CD14-positive monocyte (primary cell): Measurements from ENCODE around the gene NRG3. TPM values are rescaled to one million over a fixed set of nuclear protein-coding genes. Genes with fewer than 3 reads are reported as not detected.

ENCODE experiments used
- DNase-seq, 3 donors: peaks; one replicate each; pipeline ENCODE4 v3.0.0-alpha.2; 2011 to 2022
- H2AFZ ChIP-seq: 2 replicates; pipeline ENCODE4 v1.6.0; 2012; ENCODE audit warnings: mild to moderate bottlenecking, low read depth, low read length, inconsistent platforms; ENCODE audit not compliant: insufficient read depth, poor library complexity, severe bottlenecking
- H3K27ac ChIP-seq, 2 donors: 1 replicate in 1 of 2; 2 replicates in 1 of 2; pipeline ENCODE4 v1.5.1; 2012 to 2013; ENCODE audit warnings: low read length in 2 of 2, control low read depth in 1 of 2, inconsistent platforms in 1 of 2, low read depth in 1 of 2, mild to moderate bottlenecking in 1 of 2
- H3K27me3 ChIP-seq, 2 donors: one replicate each; pipeline versions ENCODE4 v1.6.0 to v1.6.1; 2011 to 2013; ENCODE audit warnings: low read length in 2 of 2; ENCODE audit not compliant: control insufficient read depth in 2 of 2, insufficient read depth in 2 of 2
- H3K36me3 ChIP-seq, 2 donors: replicated peaks in 1 of 2; 1 replicate in 1 of 2; 2 replicates in 1 of 2; pipeline versions ENCODE4 v1.5.1 to v1.6.1; 2012 to 2013; ENCODE audit warnings: low read length in 2 of 2, control low read depth in 1 of 2, inconsistent platforms in 1 of 2, mild to moderate bottlenecking in 1 of 2; ENCODE audit not compliant: insufficient read depth in 2 of 2, control insufficient read depth in 1 of 2
- H3K4me1 ChIP-seq, 2 donors: 1 replicate in 1 of 2; 2 replicates in 1 of 2; pipeline versions ENCODE4 v1.5.1 to v1.6.1; 2012 to 2013; ENCODE audit warnings: low read length in 2 of 2, control low read depth in 1 of 2, inconsistent platforms in 1 of 2, mild to moderate bottlenecking in 1 of 2, moderate library complexity in 1 of 2; ENCODE audit not compliant: insufficient read depth in 2 of 2, control insufficient read depth in 1 of 2
- H3K4me2 ChIP-seq: replicated peaks from 2 replicates; pipeline ENCODE3; 2012; ENCODE audit warnings: low read length, moderate library complexity, mild to moderate bottlenecking; ENCODE audit not compliant: poor library complexity, severe bottlenecking; ENCODE audit errors: extremely low read depth
- H3K4me3 ChIP-seq, 3 experiments: fragments of 200-600 bp in 1 of 3; sonication (generic) in 1 of 3; replicated peaks in 1 of 3; 1 replicate in 2 of 3; 2 replicates in 1 of 3; pipeline ENCODE4 v1.5.1; 2011 to 2013; ENCODE audit warnings: low read length in 3 of 3, mild to moderate bottlenecking in 3 of 3, control low read depth in 2 of 3, low read depth in 2 of 3, inconsistent platforms in 1 of 3, moderate library complexity in 1 of 3
- H3K79me2 ChIP-seq: 2 replicates; pipeline ENCODE4 v1.6.0; 2012; ENCODE audit warnings: mild to moderate bottlenecking, control low read depth, inconsistent platforms, low read length, moderate library complexity; ENCODE audit not compliant: insufficient read depth
- H3K9ac ChIP-seq: 2 replicates; pipeline ENCODE4 v1.6.0; 2017; ENCODE audit warnings: low read length, mild to moderate bottlenecking; ENCODE audit not compliant: insufficient read depth, poor library complexity, severe bottlenecking
- H3K9me3 ChIP-seq, 2 donors: replicated peaks in 1 of 2; 1 replicate in 1 of 2; 2 replicates in 1 of 2; pipeline versions ENCODE4 v1.5.1 to v1.6.1; 2012 to 2013; ENCODE audit warnings: low read length in 2 of 2, control low read depth in 1 of 2; ENCODE audit not compliant: control insufficient read depth in 1 of 2, insufficient read depth in 1 of 2
- H4K20me1 ChIP-seq: 2 replicates; pipeline ENCODE4 v1.6.0; 2012; ENCODE audit warnings: mild to moderate bottlenecking, low read length, control low read depth, moderate library complexity; ENCODE audit not compliant: insufficient read depth
- H3K27ac Mint-ChIP-seq, 7 donors: one replicate each; pipeline ENCODE4 v1.8.0; 2020; ENCODE audit warnings: mild to moderate bottlenecking in 7 of 7, mixed read lengths in 7 of 7, moderate library complexity in 6 of 7, inconsistent platforms in 2 of 7
- H3K27me3 Mint-ChIP-seq, 3 donors: one replicate each; pipeline ENCODE4 v1.8.0; 2021 to 2022; ENCODE audit warnings: low read depth in 3 of 3, mild to moderate bottlenecking in 3 of 3, mixed read lengths in 3 of 3, moderate library complexity in 3 of 3, inconsistent platforms in 1 of 3
- H3K36me3 Mint-ChIP-seq, 2 donors: one replicate each; pipeline ENCODE4 v1.8.0; 2020; ENCODE audit warnings: mixed read lengths in 2 of 2, inconsistent platforms in 1 of 2, mild to moderate bottlenecking in 1 of 2
- H3K4me1 Mint-ChIP-seq: one replicate; pipeline ENCODE4 v1.8.0; 2020; ENCODE audit warnings: mild to moderate bottlenecking, mixed read lengths
- H3K4me3 Mint-ChIP-seq, 2 donors: one replicate each; pipeline ENCODE4 v1.8.0; 2020; ENCODE audit warnings: mild to moderate bottlenecking in 2 of 2, mixed read lengths in 2 of 2, moderate library complexity in 1 of 2
- H3K9me3 Mint-ChIP-seq, 7 donors: one replicate each; pipeline ENCODE4 v1.8.0; 2020 to 2022; ENCODE audit warnings: mixed read lengths in 7 of 7, mild to moderate bottlenecking in 6 of 7, moderate library complexity in 6 of 7, inconsistent platforms in 2 of 7
- CTCF ChIP-seq: fragments of 200-600 bp; IDR thresholded peaks from one replicate; pipeline ENCODE4 v1.8.0; 2022; ENCODE audit warnings: antibody characterized with exemption, mild to moderate bottlenecking
- WGBS: methylation state at CpG from one replicate; pipeline ENCODE4 v1.1.5; 2013; ENCODE audit warnings: missing lambda C conversion rate; ENCODE audit not compliant: insufficient coverage; 5-methylcytosine and 5-hydroxymethylcytosine counted together
- intact Hi-C, 2 donors: fragments of 100-400 bp; cut with micrococcal nuclease; formaldehyde crosslinking; loops; one replicate each; pipeline versions ENCODE4 v1.15.0 to v1.15.1; 2023
- polyA plus RNA-seq, 3 donors: library from polyadenylated mRNA; depleted of rRNA in 1 of 3; unstranded in 2 of 3; stranded (reverse) in 1 of 3; fragments of 300-500 nt in 2 of 3; fragments of >200 nt in 1 of 3; fragmentation: Illumina TruSeq in 2 of 3; gene quantifications; 1 replicate in 2 of 3; 2 replicates in 1 of 3; pipeline ENCODE4 v1.2.3, GENCODE V29; 2012 to 2021

Gene NRG3
- polyA plus RNA-seq, 3 donors: not detected

- H3K9ac ChIP-seq: no peak overlapping the region
- H3K79me2 ChIP-seq: no peaks in the 10 kb centered on the region
- H2AFZ ChIP-seq: no peak overlapping the region
- Mint-ChIP-seq H3K27me3 (no peaks in the 10 kb centered on the region), H3K36me3 (no peaks in the 10 kb centered on the region), H3K9me3 (peaks cover 2 to 10% (median 6%) of the 10 kb centered on the region in 7 donors), H3K4me3 (no peak overlapping the region), H3K27ac (no peak overlapping the region), H3K4me1 (no peaks in the 10 kb centered on the region)
- no peak for TF ChIP-seq CTCF
- no peaks in the 10 kb centered on the region for H3K4me1 ChIP-seq
- H3K4me3 ChIP-seq: no peak overlapping the region
- no CpG with 5 or more reads among the region's 1 CpG for WGBS
- H3K27me3 ChIP-seq: no peaks in the 10 kb centered on the region
- no peaks in the 10 kb centered on the region for H4K20me1 ChIP-seq
- H3K4me2 ChIP-seq: no peak overlapping the region
- intact Hi-C loops: no loop called here
- H3K27ac ChIP-seq: no peak overlapping the region
- peaks cover 0 to 5% of the 10 kb centered on the region in 2 donors for H3K9me3 ChIP-seq
- DNase-seq: no peak
- no peaks in the 10 kb centered on the region for H3K36me3 ChIP-seq
Observed at GRCh38 chr10:82463614-82464013, 588.6 kb downstream of the NRG3 start.

- Histone ChIP-seq H2AFZ (no peak overlapping the region), H4K20me1 (no peaks in the 10 kb centered on the region), H3K9me3 (peaks cover 0 to 5% of the 10 kb centered on the region in 2 donors), H3K27ac (no peak overlapping the region), H3K27me3 (no peaks in the 10 kb centered on the region), H3K4me2 (no peak overlapping the region), H3K36me3 (no peaks in the 10 kb centered on the region), H3K79me2 (no peaks in the 10 kb centered on the region), H3K4me1 (no peaks in the 10 kb centered on the region), H3K4me3 (no peak overlapping the region), H3K9ac (no peak overlapping the region)
- WGBS: no CpG with 5 or more reads among the region's 6 CpGs
- Mint-ChIP-seq H3K27me3 (no peaks in the 10 kb centered on the region), H3K4me1 (no peaks in the 10 kb centered on the region), H3K9me3 (peaks cover 2 to 10% (median 6%) of the 10 kb centered on the region in 7 donors), H3K4me3 (no peak overlapping the region), H3K36me3 (no peaks in the 10 kb centered on the region), H3K27ac (peak overlapping the region in 1 of 7 donors; percentile 30)
- intact Hi-C loops: no loop called here
- DNase-seq: no peak
- no peak for TF ChIP-seq CTCF
Observed at GRCh38 chr10:82464191-82464818, 589.3 kb downstream of the NRG3 start.
